Measurements from ENCODE around the gene TRIM72.

DNA sequence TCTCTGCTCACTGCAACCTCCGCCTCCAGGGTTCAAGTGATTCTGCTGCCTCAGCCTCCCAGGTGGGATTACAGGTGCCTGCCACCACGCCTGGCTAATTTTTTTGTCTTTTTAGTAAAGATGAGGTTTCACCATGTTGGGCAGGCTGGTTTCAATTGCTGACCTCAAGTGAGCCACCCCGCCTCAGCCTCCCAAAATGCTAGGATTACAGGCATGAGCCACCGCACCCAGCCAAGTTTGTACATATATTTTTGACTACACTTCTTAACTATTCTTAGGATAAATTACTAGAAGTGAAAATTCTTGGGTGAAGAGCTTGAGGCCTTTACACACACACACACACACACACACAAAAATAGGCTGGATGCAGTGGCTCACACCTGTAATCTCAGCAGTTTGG, 44.4 kb downstream of the TRIM72 start:
- TF ChIP-seq, protein P1, sequence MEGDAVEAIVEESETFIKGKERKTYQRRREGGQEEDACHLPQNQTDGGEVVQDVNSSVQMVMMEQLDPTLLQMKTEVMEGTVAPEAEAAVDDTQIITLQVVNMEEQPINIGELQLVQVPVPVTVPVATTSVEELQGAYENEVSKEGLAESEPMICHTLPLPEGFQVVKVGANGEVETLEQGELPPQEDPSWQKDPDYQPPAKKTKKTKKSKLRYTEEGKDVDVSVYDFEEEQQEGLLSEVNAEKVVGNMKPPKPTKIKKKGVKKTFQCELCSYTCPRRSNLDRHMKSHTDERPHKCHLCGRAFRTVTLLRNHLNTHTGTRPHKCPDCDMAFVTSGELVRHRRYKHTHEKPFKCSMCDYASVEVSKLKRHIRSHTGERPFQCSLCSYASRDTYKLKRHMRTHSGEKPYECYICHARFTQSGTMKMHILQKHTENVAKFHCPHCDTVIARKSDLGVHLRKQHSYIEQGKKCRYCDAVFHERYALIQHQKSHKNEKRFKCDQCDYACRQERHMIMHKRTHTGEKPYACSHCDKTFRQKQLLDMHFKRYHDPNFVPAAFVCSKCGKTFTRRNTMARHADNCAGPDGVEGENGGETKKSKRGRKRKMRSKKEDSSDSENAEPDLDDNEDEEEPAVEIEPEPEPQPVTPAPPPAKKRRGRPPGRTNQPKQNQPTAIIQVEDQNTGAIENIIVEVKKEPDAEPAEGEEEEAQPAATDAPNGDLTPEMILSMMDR (IDR thresholded peaks at IDR 0.05) = no peak
- TF ChIP-seq POLR2AphosphoS5 (IDR thresholded peaks at IDR 0.05) = no peak
- no peak for TF ChIP-seq POLR2A (IDR thresholded peaks at IDR 0.05)
